ENCODE data around the gene PRDM16.
A peak's percentile ranks its signal among the peaks of the same experiment; 100 is the strongest.

Gene PRDM16

DNA sequence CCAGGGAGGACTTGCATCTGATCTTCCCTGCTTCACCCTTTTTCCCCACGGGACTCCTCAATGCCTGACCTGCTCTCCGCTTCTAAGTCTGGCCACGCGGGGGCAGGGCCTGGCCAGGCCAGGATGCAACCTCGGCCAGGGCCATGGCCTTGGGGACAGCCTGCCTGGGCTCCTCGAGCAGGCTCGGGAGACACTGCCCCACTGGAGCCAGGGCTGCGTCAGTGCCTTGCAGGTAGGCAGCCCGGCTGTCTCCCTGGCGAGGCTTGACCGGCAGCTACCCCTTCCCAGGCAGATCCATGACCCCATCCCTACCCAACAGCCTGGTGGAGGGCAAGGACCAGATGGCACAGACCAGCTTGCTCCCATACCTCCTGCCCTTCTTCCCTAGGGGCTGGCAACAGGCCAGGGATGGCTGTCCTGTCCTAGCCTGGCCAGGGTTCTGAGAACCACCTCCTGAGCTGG, 2.7 kb upstream of the PRDM16 start:
- Histone ChIP-seq H2AK5ac (ENCODE audit: low read length, severe bottlenecking) (no peak overlapping the region), H3K23ac (ENCODE audit: low read length in 2 of 2) (no peak overlapping the region), H2BK15ac (ENCODE audit: low read depth, poor library complexity, severe bottlenecking) (no peak overlapping the region), H2BK12ac (ENCODE audit: low read length in 2 of 2) (no peak overlapping the region), H3K27ac (ENCODE audit: low read length, poor library complexity, severe bottlenecking) (no peak overlapping the region), H3K9ac (ENCODE audit: low read length) (no peak overlapping the region), H3K27me3 (ENCODE audit: control insufficient read depth in 1 of 2, insufficient read depth in 1 of 2, low read length in 2 of 2) (peaks cover 71 to 75% of the 10 kb centered on the region in 2 experiments), H2BK120ac (ENCODE audit: low read depth, low read length) (no peak overlapping the region), H4K8ac (ENCODE audit: low read length) (no peak overlapping the region), H3K9me3 (ENCODE audit: control insufficient read depth, low read length) (no peaks in the 10 kb centered on the region), H3K14ac (ENCODE audit: low read length in 2 of 2) (no peak overlapping the region), H3K4ac (ENCODE audit: low read depth in 1 of 2, low read length in 2 of 2) (no peak overlapping the region), H2BK5ac (ENCODE audit: low read depth, low read length, poor library complexity, severe bottlenecking) (no peak overlapping the region), H3K79me1 (replicated peaks; ENCODE audit: low read length, poor library complexity, severe bottlenecking) (no peaks in the 10 kb centered on the region), H3K4me3 (ENCODE audit: insufficient read depth in 1 of 2, low read depth in 1 of 2, low read length in 2 of 2) (no peak overlapping the region), H2AFZ (ENCODE audit: low read depth, low read length) (no peak overlapping the region), H3K18ac (ENCODE audit: low read depth in 1 of 2, low read length in 2 of 2) (no peak overlapping the region), H3K36me3 (ENCODE audit: control insufficient read depth in 1 of 2, insufficient read depth in 2 of 2, low read depth in 1 of 2, low read length in 2 of 2) (peaks cover 0 to 3% of the 10 kb centered on the region in 2 experiments), H3K4me2 (ENCODE audit: low read length, poor library complexity, severe bottlenecking) (no peak overlapping the region), H4K91ac (ENCODE audit: low read length) (no peak overlapping the region), H3K4me1 (ENCODE audit: control insufficient read depth, insufficient read depth, low read depth, low read length) (peaks cover 19% of the 10 kb centered on the region)
- 57% methylated on average over 11 of the region's 11 CpGs for WGBS
- peak; percentile 6 for DNase-seq

- H3K27me3 ChIP-seq (ENCODE audit: control insufficient read depth in 1 of 2, insufficient read depth in 1 of 2, low read length in 2 of 2), result peaks cover 71 to 75% of the 10 kb centered on the region in 2 experiments
- H4K91ac ChIP-seq (ENCODE audit: low read length), result no peak overlapping the region
- peaks cover 19% of the 10 kb centered on the region for H3K4me1 ChIP-seq (ENCODE audit: control insufficient read depth, insufficient read depth, low read depth, low read length)
- 62% methylated on average over 9 of the region's 10 CpGs for WGBS
- H4K8ac ChIP-seq (ENCODE audit: low read length), result no peak overlapping the region
- no peak overlapping the region for H2AK5ac ChIP-seq (ENCODE audit: low read length, severe bottlenecking)
- no peak overlapping the region for H2BK15ac ChIP-seq (ENCODE audit: low read depth, poor library complexity, severe bottlenecking)
- no peak overlapping the region for H2BK5ac ChIP-seq (ENCODE audit: low read depth, low read length, poor library complexity, severe bottlenecking)
- no peak overlapping the region for H3K18ac ChIP-seq (ENCODE audit: low read depth in 1 of 2, low read length in 2 of 2)
- no peak overlapping the region for H3K9ac ChIP-seq (ENCODE audit: low read length)
- H3K27ac ChIP-seq (ENCODE audit: low read length, poor library complexity, severe bottlenecking), result no peak overlapping the region
- no peak overlapping the region for H3K23ac ChIP-seq (ENCODE audit: low read length in 2 of 2)
- no peaks in the 10 kb centered on the region for H3K79me1 ChIP-seq (replicated peaks; ENCODE audit: low read length, poor library complexity, severe bottlenecking)
- DNase-seq, result no peak
- H3K14ac ChIP-seq (ENCODE audit: low read length in 2 of 2), result no peak overlapping the region
- H3K4me2 ChIP-seq (ENCODE audit: low read length, poor library complexity, severe bottlenecking), result no peak overlapping the region
- no peak overlapping the region for H2BK120ac ChIP-seq (ENCODE audit: low read depth, low read length)
- no peak overlapping the region for H3K4ac ChIP-seq (ENCODE audit: low read depth in 1 of 2, low read length in 2 of 2)
- H3K4me3 ChIP-seq (ENCODE audit: insufficient read depth in 1 of 2, low read depth in 1 of 2, low read length in 2 of 2), result no peak overlapping the region
- H2AFZ ChIP-seq (ENCODE audit: low read depth, low read length), result no peak overlapping the region
- peaks cover 0 to 3% of the 10 kb centered on the region in 2 experiments for H3K36me3 ChIP-seq (ENCODE audit: control insufficient read depth in 1 of 2, insufficient read depth in 2 of 2, low read depth in 1 of 2, low read length in 2 of 2)
- no peaks in the 10 kb centered on the region for H3K9me3 ChIP-seq (ENCODE audit: control insufficient read depth, low read length)
- no peak overlapping the region for H2BK12ac ChIP-seq (ENCODE audit: low read length in 2 of 2)
Measured at GRCh38 chr1:3066826-3067225, 2.2 kb upstream of the PRDM16 start.

DNA sequence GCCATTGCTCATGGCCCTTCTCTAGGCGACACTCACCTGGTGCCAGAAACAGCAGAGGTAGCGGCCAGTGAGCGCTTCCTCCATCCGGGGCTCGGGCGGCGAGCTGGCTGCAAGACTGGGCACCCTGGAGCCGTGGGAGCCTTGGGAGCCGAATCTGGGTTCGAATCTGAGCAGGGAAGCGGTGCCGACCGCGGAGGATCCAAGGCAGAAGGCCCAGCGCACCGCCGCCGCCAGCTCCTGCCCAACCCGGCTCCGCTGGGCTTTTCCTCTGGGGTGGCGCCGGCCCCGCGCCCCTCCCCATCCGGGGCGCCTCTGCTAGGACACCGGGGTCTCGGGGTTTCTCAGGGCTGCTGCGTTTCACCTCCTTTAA, 1.7 kb upstream of the PRDM16 start:
- DNase-seq, result no peak
- Histone ChIP-seq H2AK5ac (ENCODE audit: low read length, severe bottlenecking) (no peak overlapping the region), H3K4me2 (ENCODE audit: low read length, poor library complexity, severe bottlenecking) (no peak overlapping the region), H4K91ac (ENCODE audit: low read length) (no peak overlapping the region), H2AFZ (ENCODE audit: low read depth, low read length) (no peak overlapping the region), H3K4ac (ENCODE audit: low read depth in 1 of 2, low read length in 2 of 2) (no peak overlapping the region), H3K36me3 (ENCODE audit: control insufficient read depth in 1 of 2, insufficient read depth in 2 of 2, low read depth in 1 of 2, low read length in 2 of 2) (peaks cover 0 to 3% of the 10 kb centered on the region in 2 experiments), H3K27me3 (ENCODE audit: control insufficient read depth in 1 of 2, insufficient read depth in 1 of 2, low read length in 2 of 2) (peaks cover 71 to 75% of the 10 kb centered on the region in 2 experiments), H3K79me1 (replicated peaks; ENCODE audit: low read length, poor library complexity, severe bottlenecking) (no peaks in the 10 kb centered on the region), H3K4me3 (ENCODE audit: insufficient read depth in 1 of 2, low read depth in 1 of 2, low read length in 2 of 2) (no peak overlapping the region), H2BK15ac (ENCODE audit: low read depth, poor library complexity, severe bottlenecking) (no peak overlapping the region), H2BK5ac (ENCODE audit: low read depth, low read length, poor library complexity, severe bottlenecking) (no peak overlapping the region), H3K23ac (ENCODE audit: low read length in 2 of 2) (no peak overlapping the region), H4K8ac (ENCODE audit: low read length) (no peak overlapping the region), H2BK12ac (ENCODE audit: low read length in 2 of 2) (no peak overlapping the region), H3K9ac (ENCODE audit: low read length) (no peak overlapping the region), H2BK120ac (ENCODE audit: low read depth, low read length) (no peak overlapping the region), H3K27ac (ENCODE audit: low read length, poor library complexity, severe bottlenecking) (no peak overlapping the region), H3K14ac (ENCODE audit: low read length in 2 of 2) (no peak overlapping the region), H3K18ac (ENCODE audit: low read depth in 1 of 2, low read length in 2 of 2) (no peak overlapping the region), H3K9me3 (ENCODE audit: control insufficient read depth, low read length) (no peaks in the 10 kb centered on the region), H3K4me1 (ENCODE audit: control insufficient read depth, insufficient read depth, low read depth, low read length) (peaks cover 19% of the 10 kb centered on the region)
- WGBS, result 23% methylated on average over 29 of the region's 29 CpGs

GRCh38 chr1:3067671-3068563, 1.1 kb upstream of the PRDM16 start:
- whole genome bisulfite sequencing, result 3% methylated on average over 65 of the region's 97 CpGs
- Histone ChIP-seq H3K14ac (ENCODE audit: low read length in 2 of 2) (no peak overlapping the region), H3K9me3 (ENCODE audit: control insufficient read depth, low read length) (no peaks in the 10 kb centered on the region)

More at GRCh38 chr1:3067671-3068563, 1.1 kb upstream of the PRDM16 start:
- H3K18ac ChIP-seq (ENCODE audit: low read depth in 1 of 2, low read length in 2 of 2), result no peak overlapping the region
- H3K79me1 ChIP-seq (replicated peaks; ENCODE audit: low read length, poor library complexity, severe bottlenecking), result no peaks in the 10 kb centered on the region
- no peak overlapping the region for H2AFZ ChIP-seq (ENCODE audit: low read depth, low read length)
- peaks cover 72 to 75% of the 10 kb centered on the region in 2 experiments for H3K27me3 ChIP-seq (ENCODE audit: control insufficient read depth in 1 of 2, insufficient read depth in 1 of 2, low read length in 2 of 2)
- DNase-seq, result no peak
- peak overlapping the region in 1 of 2 experiments; percentile 69 for H3K4me3 ChIP-seq (ENCODE audit: insufficient read depth in 1 of 2, low read depth in 1 of 2, low read length in 2 of 2)
- H4K91ac ChIP-seq (ENCODE audit: low read length), result no peak overlapping the region
- no peak overlapping the region for H2BK120ac ChIP-seq (ENCODE audit: low read depth, low read length)
- no peak overlapping the region for H3K9ac ChIP-seq (ENCODE audit: low read length)
- no peak overlapping the region for H2AK5ac ChIP-seq (ENCODE audit: low read length, severe bottlenecking)
- peaks cover 0 to 3% of the 10 kb centered on the region in 2 experiments for H3K36me3 ChIP-seq (ENCODE audit: control insufficient read depth in 1 of 2, insufficient read depth in 2 of 2, low read depth in 1 of 2, low read length in 2 of 2)
- H3K4ac ChIP-seq (ENCODE audit: low read depth in 1 of 2, low read length in 2 of 2), result no peak overlapping the region
- no peak overlapping the region for H3K4me2 ChIP-seq (ENCODE audit: low read length, poor library complexity, severe bottlenecking)
- no peak overlapping the region for H3K27ac ChIP-seq (ENCODE audit: low read length, poor library complexity, severe bottlenecking)
- H4K8ac ChIP-seq (ENCODE audit: low read length), result no peak overlapping the region
- peaks cover 19% of the 10 kb centered on the region for H3K4me1 ChIP-seq (ENCODE audit: control insufficient read depth, insufficient read depth, low read depth, low read length)
- no peak overlapping the region for H3K23ac ChIP-seq (ENCODE audit: low read length in 2 of 2)
- H2BK15ac ChIP-seq (ENCODE audit: low read depth, poor library complexity, severe bottlenecking), result no peak overlapping the region
- no peak overlapping the region for H2BK12ac ChIP-seq (ENCODE audit: low read length in 2 of 2)
- no peak overlapping the region for H2BK5ac ChIP-seq (ENCODE audit: low read depth, low read length, poor library complexity, severe bottlenecking)
